NCI-H187 treated with DMSO at 0.1 percent for 48 hours (cell line): ENCODE data around the gene MB.

ENCODE experiments used
- DNase-seq: peaks from one replicate; lab custom pipeline; 2025; lab: John Stamatoyannopoulos, UW

MB gene

GRCh38 chr22:35593891-35594470 is 23.1 kb downstream of the MB start:
- DNase-seq, result no peak

DNA sequence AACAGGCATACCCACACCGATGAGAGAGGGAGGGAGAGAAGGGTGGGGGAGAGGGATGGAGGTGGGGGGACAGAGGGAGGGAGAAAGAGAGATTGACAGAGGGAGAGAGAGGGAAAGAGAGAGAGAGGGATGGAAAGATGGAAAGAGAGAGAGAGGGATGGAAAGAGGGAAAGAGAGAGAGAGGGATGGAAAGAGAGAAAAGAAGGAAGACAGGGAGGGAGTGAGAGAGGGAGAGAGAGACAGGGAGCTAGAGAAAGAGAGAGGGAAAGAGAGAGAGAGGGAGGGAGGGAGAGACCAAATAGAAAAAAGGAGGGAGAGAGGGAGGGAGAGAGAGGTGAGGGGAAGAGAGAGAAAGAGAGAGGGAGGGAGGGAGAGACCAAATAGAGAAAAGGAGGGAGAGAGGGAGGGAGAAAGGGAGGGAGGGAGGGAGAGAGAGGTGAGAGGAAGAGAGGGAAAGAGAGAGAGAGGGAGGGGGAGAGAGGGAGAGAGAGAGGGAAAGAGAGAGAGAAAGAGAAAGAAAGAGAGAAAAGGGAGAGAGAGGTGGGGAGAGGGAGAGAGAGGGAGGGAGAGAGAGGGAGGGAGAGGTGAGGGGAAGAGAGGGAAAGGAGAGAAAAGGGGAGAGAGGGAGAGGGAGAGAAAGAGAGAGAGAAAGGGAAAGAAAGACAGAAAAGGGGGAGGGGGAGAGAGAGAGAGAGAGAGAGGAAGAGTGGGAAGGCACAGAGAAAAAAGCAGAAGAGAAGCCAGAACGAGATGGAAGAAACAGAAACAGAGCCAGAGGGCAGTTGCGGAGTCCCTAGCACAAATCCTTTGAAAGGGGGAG is 23.8 kb downstream of the MB start:
- DNase-seq, result no peak

GRCh38 chr22:35592418-35592967 is 24.6 kb downstream of the MB start:
- DNase-seq, result no peak

DNA sequence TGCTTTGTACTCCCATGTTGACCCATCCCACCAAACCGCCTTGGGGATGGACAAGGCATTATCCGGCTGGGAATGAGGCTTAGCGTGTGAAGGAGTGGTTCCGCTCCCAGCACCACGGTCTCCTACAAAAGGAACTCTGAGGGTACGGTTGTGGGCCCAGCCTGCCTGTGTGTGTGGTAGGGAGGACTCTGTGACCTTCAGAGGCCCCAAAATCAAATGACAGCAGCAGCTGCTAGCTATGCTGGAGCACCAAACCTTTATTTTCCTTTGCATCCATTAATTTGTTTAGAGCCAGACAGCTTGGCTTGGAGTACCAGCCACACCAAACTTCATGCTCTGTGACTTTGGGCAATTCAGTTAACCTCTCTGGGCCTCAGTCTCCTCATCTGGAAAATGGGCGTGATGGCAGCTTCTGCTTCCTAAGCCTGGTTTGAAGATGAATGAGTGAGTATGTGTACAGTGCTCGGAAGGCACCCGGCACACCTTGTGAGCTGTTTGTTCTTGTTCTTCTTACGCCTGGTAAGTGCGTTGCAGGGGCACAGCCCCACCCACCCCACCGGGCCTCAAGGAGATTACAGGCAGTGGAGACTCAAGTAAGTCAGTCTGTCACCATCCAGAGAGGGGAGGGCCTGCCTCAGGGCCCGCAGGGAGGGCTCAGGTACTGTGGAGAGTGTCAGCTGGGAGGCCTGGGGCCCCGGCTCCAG is 25.3 kb downstream of the MB start:
- no peak for DNase-seq

- no peak for DNase-seq
Measured at GRCh38 chr22:35590634-35591295, 26.4 kb downstream of the MB start.

DNA sequence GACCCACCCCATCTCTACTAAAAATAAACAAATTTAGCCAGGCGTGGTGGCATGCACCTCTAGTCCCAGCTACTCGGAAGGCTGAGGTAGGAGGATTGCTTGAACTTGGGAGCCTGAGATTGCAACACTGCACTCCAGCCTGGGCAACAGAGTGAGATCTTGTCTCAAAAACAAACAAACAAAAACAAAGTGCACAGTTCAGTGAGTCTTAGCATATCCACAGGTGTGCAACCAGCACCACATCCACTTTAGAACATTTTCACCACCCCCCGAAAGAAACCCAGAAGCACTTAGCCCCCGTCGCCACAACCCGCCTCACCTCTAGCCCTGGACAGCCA is 27.4 kb downstream of the MB start:
- DNase-seq, result no peak

- DNase-seq, result no peak
Measured at GRCh38 chr22:35589071-35589755, 27.9 kb downstream of the MB start.

DNA sequence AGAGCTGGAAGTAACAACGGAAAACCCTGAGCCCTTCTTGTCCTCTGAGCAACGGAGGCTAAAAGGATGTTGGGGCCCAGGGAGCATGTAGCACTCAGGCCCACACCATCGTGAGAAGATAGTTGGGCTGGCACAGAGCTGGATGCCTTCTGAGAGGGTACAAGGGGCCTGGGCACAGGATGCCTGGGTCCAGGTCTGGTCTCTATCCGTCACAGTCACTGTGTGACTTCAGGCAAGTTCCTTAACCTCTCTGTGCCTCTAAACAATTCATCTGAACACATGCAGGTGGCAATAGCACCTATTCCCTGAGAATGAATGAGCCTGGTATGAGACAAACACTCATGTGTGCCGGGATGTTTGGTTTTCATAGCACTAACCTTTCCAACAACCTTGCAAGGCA is 29.2 kb downstream of the MB start:
- DNase-seq, result no peak

DNA sequence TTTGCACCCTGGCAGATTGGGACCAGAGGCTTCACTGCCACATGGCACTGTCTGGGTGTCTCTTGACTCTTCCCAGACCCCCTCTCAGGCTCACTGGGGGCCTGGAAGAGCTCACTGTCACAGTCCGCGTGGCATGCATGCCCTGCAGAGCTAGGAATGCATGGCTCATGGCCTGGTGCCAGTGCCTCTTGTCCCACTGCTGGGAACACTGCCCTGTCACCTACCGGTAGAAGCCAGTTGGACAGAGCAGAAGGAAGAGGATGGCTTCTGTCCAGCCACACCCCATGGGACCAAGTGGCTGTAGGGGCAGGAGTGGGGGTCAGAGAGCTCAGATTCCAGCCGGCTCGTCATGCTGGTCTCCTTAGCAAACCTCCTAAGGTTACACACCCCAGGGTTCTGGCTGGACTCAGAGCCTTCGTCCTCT is 29.7 kb downstream of the MB start:
- DNase-seq, result no peak

- no peak for DNase-seq
Measured at GRCh38 chr22:35586771-35587170, 30.4 kb downstream of the MB start.

GRCh38 chr22:35582861-35583670 is 34.1 kb downstream of the MB start:
- DNase-seq, result peak; percentile 1

GRCh38 chr22:35582218-35582860 is 34.8 kb downstream of the MB start:
- no peak for DNase-seq

GRCh38 chr22:35581023-35581413 is 36.1 kb downstream of the MB start:
- no peak for DNase-seq

- DNase-seq, result no peak
Measured at GRCh38 chr22:35580351-35581022, 36.6 kb downstream of the MB start.

GRCh38 chr22:35578836-35579575 is 38.1 kb downstream of the MB start:
- DNase-seq, result no peak

DNA sequence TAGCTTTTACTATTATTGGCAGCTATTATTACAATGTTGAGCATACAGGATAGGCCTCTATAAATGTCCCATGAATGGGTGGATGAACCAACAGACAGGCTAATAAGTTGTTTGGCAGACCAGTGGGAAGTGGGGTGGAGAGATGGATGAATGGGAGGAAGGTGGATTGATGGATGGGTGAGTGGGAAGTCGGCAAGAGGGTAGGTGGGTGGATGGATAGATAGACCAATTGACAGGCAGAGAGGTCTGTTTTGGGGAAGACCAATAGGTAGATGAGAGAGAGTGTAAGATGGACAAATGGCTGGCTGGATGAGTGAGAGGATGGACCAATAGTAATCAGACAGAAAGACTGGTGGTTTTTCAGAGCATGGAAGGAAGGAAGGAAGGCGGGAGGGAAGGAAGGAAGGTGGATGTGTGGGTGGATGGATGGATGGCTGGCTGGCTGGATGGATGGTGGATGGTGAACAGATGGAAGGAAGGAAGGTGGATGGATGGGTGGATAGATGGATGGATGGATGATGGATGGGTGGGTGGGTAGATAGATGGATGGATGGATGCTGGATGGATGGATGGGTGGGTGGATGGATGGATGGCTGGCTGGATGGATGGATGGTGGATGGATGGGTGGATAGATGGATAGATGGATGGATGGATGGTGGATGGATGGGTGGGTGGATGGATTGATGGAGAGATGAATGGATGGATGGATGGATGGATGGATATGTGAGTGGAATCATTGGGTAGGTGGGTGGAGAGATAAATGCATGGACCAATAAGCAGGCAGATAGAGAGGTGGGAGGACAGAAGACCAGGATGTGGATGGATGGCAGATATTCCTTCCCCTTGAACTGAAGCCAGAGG is 39.1 kb downstream of the MB start:
- DNase-seq, result no peak

GRCh38 chr22:35576671-35577070 is 40.5 kb downstream of the MB start:
- DNase-seq, result no peak

DNA sequence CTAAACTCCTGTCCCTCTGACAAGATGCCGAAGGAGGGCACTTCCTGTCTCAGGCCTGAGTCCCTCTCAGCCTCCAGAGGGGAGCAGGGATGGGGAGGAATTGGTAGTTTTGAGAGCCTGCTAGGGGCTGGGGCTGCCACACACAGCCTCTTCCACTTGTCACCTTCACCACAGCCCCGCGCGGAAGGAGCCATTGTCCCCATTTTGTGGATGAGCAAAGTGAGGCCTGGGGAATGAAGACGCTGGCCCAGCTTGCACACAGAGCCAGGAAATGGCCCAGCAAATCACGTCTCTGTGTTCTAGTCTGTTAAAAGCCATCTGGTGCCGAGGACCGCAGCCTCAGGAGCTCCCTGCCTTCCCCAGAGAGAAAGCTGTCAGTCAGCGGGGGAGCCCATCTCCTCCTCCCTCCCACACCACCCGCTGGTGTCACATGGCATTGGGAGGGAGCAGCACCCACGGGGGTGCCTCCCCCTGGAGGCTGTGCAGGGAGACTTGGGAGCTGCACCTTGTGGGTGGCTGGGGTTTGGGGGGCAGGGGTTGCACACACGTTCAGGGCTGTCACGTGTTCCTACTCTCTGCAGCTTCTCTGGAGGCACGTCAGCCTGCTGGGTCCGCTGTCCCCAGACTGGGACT is 41.9 kb downstream of the MB start:
- no peak for DNase-seq
